ENCODE data around the gene KCNF1.

GRCh38 chr2:10884574-10884975 is 27.2 kb upstream of the KCNF1 start:
- TF ChIP-seq EZH2phosphoT487 (IDR thresholded peaks at IDR 0.05; ENCODE audit: low read depth, severe bottlenecking, unreplicated experiment) (no peak), CTCF (IDR thresholded peaks at IDR 0.05; ENCODE audit: poor library complexity) (no peak)
